Stomach (tissue), 8 donors: ENCODE results near the gene GLYATL1B. TPM values are rescaled to one million over a fixed set of nuclear protein-coding genes. Genes with fewer than 3 reads are reported as not detected.

Experiments used
- polyA plus RNA-seq, 3 donors: library from polyadenylated mRNA; stranded (reverse); fragments of 200-250 nt; gene quantifications; one replicate each; pipeline ENCODE4 v1.2.3, GENCODE V29; 2013
- total RNA-seq, 5 donors: library from RNA; depleted of rRNA; stranded (reverse); fragments of >200 nt; gene quantifications; one replicate each; pipeline versions ENCODE4 v1.1.0 to v1.2.3, GENCODE V29; 2014 to 2016
- donor health status: healthy with polysubstance abuse.
- donor health status: Bipolar disorder and iron deficiency.
- donor health status: healthy.

Gene GLYATL1B
- total and polyA plus RNA-seq, 8 donors = not detected

Other genes with a start within 250 kb of the GLYATL1B start
- gene GLYATL2, start 241.6 kb upstream of the GLYATL1B start, total RNA-seq = 1 to 10 TPM in 1 of 5 donors, not detected in 4; 1.1 TPM
- 1 to 10 TPM in 1 of 3 donors, under 1 TPM in 2; 0.65 to 1.1 (median 0.92) TPM for gene GLYATL2, start 241.6 kb upstream of the GLYATL1B start, polyA plus RNA-seq
- gene GLYATL1, start 146.8 kb upstream of the GLYATL1B start, total RNA-seq = 10 to 100 TPM in 1 of 5 donors, under 1 TPM in 1, not detected in 3; 0.73 to 13.4 TPM
- gene GLYATL1, start 146.8 kb upstream of the GLYATL1B start, polyA plus RNA-seq = 1 to 10 TPM; 1.3 to 1.7 (median 1.4) TPM
- gene FAM111B, start 20.9 kb downstream of the GLYATL1B start, total RNA-seq = 10 to 100 TPM in 1 of 5 donors, 1 to 10 TPM in 3, under 1 TPM in 1; 0.29 to 37.9 (median 9.2) TPM
- gene FAM111B, start 20.9 kb downstream of the GLYATL1B start, polyA plus RNA-seq = 1 to 10 TPM; 1.7 to 2.9 (median 2.2) TPM
- gene FAM111A, start 56.5 kb downstream of the GLYATL1B start, total RNA-seq = 10 to 100 TPM; 13.6 to 78.2 (median 41.5) TPM
- 10 to 100 TPM in 1 of 3 donors, 1 to 10 TPM in 2; 8.9 to 20.7 (median 9.7) TPM for gene FAM111A, start 56.5 kb downstream of the GLYATL1B start, polyA plus RNA-seq
- 10 to 100 TPM; 16.8 to 58.0 (median 38.6) TPM for gene DTX4, start 85.8 kb downstream of the GLYATL1B start, total RNA-seq
- 10 to 100 TPM in 2 of 3 donors, 1 to 10 TPM in 1; 5.4 to 15.0 (median 13.5) TPM for gene DTX4, start 85.8 kb downstream of the GLYATL1B start, polyA plus RNA-seq
- gene MPEG1, start 126.6 kb downstream of the GLYATL1B start, total RNA-seq = 10 to 100 TPM in 3 of 5 donors, 1 to 10 TPM in 1, not detected in 1; 5.3 to 18.4 (median 16.1) TPM
- gene MPEG1, start 126.6 kb downstream of the GLYATL1B start, polyA plus RNA-seq = 1 to 10 TPM; 1.4 to 5.2 (median 5.0) TPM